Neural progenitor cell (in vitro differentiated cells): ENCODE measurements around the gene KLK10.

Source experiments
- EZH2 ChIP-seq: fragments of 200-600 bp; sonication (generic); IDR thresholded peaks from 2 replicates; pipeline ENCODE4 v1.6.1; 2017; ENCODE audit warnings: antibody characterized with exemption, mild to moderate bottlenecking, moderate library complexity
- EZH2phosphoT487 ChIP-seq: fragments of 200-600 bp; sonication (generic); IDR thresholded peaks from 2 replicates; pipeline ENCODE4 v1.6.1; 2017; ENCODE audit warnings: antibody characterized with exemption
- TF ChIP-seq, protein P1 (sequence below): fragments of 200-600 bp; sonication (generic); IDR thresholded peaks from 2 replicates; pipeline ENCODE4 v1.5.1; 2017; ENCODE audit warnings: antibody characterized with exemption, mild to moderate bottlenecking

DNA sequence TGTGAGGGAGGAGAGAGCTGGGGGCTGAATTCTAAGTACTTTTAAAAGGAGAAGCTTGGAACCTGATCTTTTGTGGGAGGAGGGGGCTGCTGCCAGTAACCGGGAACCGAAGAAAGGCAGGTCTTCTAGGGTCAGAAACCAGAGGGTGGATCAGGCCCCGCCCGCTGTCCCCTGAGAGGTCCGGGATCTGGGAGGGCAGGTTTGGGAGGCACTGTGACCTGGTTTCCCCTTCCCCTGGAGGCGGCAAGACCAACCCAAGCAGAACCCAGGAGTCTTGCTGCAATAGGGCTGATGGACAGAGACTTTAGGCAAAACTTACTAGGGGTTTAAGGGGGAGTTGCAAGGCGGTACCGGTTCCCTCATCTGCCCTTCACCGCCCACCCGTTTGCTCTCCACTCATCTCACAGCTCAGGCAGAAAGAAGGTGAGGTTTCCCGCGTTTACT lies 17.4 kb downstream of the KLK10 start:
- TF ChIP-seq, protein P1, sequence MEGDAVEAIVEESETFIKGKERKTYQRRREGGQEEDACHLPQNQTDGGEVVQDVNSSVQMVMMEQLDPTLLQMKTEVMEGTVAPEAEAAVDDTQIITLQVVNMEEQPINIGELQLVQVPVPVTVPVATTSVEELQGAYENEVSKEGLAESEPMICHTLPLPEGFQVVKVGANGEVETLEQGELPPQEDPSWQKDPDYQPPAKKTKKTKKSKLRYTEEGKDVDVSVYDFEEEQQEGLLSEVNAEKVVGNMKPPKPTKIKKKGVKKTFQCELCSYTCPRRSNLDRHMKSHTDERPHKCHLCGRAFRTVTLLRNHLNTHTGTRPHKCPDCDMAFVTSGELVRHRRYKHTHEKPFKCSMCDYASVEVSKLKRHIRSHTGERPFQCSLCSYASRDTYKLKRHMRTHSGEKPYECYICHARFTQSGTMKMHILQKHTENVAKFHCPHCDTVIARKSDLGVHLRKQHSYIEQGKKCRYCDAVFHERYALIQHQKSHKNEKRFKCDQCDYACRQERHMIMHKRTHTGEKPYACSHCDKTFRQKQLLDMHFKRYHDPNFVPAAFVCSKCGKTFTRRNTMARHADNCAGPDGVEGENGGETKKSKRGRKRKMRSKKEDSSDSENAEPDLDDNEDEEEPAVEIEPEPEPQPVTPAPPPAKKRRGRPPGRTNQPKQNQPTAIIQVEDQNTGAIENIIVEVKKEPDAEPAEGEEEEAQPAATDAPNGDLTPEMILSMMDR: no peak
- TF ChIP-seq EZH2 (no peak), EZH2phosphoT487 (no peak)
